GM21825 (cell line): ENCODE measurements around the gene SLC2A3.
"Not testable (repeated sequence)": the region's sequence is repeated elsewhere in the genome, so short reads cannot be mapped to it uniquely, and the experiment has no call there.

Experiments used
- ATAC-seq: cut with Tn5 transposase; IDR thresholded peaks from one replicate; pipeline ENCODE4 v1.9.1; 2021; ENCODE audit warnings: mild to moderate bottlenecking, moderate library complexity; ENCODE audit not compliant: unreplicated experiment

The SLC2A3 gene

DNA sequence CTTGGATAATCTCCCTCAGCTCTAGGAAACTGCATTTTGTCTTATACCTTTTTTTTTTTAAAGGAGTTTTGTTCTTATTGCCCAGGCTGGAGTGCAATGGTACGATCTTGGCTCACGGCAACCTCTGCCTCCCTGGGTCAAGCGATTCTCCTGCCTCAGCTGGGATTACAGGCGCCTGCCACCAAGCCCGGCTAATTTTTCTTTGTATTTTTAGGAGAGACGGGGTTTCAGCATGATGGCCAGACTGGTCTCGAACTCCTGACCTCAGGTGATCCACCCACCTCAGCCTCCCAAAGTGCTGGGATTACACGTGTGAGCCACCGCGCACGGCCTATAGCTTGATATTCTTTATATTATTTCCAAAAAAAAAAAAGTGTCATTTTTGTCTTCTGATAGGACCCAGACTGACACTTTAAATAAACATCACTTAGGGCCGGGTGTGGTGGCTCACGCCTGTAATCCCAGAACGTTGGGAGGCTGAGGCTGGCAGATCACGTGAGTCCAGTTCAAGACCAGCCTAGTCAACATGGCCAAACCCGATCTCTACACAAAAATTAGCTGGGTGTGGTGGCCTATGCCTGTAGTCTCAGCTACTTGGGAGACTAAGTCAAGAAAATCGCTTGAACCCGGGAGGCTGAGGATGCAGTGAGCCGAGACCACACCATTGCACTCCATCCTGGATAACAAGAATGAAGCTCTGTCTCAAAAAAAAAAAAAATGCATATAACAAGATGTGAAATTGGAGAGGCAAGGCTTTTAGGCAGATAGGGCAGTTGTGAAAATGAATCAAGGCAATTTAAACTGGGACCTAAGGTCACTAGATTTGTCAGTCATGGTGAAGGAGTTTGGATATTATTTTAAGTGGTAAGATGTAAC, 18.4 kb downstream of the SLC2A3 start:
- no peak for ATAC-seq

- ATAC-seq: no peak
Measured at GRCh38 chr12:7916936-7917335, 19.1 kb downstream of the SLC2A3 start.

DNA sequence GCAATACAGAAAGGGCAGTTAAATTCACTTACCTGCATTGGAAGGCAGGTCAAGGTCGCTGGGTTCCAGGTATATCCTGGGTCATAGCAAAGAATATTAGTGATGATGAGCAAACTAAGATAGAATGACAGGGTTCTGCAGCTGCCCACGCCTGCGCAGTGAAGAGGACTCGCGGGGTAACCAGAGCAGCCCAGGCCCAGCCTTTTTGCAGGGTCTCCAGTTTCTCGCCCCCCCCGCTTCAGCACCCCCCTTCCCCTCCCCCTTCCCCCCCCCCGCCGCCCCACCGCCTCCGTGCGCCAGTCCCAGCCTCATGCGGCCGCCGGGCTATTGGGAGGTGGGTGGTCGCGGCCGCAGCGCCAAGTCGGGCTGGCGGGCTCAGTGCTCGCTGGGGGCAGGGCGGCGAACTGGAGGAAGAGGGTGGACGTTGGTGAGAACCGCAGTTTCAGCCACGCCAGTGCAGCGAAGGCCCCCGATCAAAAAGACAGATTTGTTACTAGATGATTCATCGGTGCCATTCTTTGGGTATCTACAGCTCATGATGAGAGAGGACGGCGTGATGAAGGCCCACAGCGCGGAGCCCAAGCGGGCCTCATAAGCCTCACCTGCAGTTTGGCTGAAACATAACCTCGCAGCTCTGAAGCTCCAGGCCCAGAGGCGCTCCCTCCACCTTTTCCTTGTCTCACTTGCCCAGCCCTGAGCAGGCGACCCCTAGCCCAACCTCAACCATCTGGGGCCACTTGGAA, 20.2 kb downstream of the SLC2A3 start:
- ATAC-seq: no peak

GRCh38 chr12:7910106-7910505, 25.9 kb downstream of the SLC2A3 start:
- not testable (repeated sequence) for ATAC-seq

GRCh38 chr12:7907009-7907408, 29.0 kb downstream of the SLC2A3 start:
- no peak for ATAC-seq

- not testable (repeated sequence) for ATAC-seq
Measured at GRCh38 chr12:7906303-7906702, 29.7 kb downstream of the SLC2A3 start.

GRCh38 chr12:7905600-7906125, 30.3 kb downstream of the SLC2A3 start:
- not testable (repeated sequence) for ATAC-seq

DNA sequence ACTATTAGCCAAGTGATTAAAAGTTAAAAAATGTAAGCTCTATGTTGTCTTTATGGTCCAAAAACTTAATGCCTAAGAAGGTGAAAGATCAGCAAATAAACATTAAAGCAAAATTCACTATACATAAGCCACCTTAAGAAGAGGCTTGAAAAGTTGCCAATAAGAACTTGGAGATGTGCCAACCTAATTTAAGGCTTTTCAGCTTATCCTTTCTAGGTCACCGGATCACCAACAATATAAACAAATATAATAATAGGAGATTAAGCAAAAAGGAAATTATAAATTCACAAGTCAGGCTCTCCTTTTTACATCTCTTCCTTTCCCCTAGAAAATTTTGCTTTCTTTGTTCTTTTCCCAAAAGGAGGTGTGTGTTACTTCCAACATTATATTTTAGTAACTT, 30.9 kb downstream of the SLC2A3 start:
- ATAC-seq: no peak

- ATAC-seq: not testable (repeated sequence)
Measured at GRCh38 chr12:7902416-7902815, 33.6 kb downstream of the SLC2A3 start.

GRCh38 chr12:7899755-7900154, 36.2 kb downstream of the SLC2A3 start:
- no peak for ATAC-seq

- not testable (repeated sequence) for ATAC-seq
Measured at GRCh38 chr12:7896726-7897125, 39.3 kb downstream of the SLC2A3 start.

- ATAC-seq: no peak
Measured at GRCh38 chr12:7892186-7892980, 43.6 kb downstream of the SLC2A3 start.

DNA sequence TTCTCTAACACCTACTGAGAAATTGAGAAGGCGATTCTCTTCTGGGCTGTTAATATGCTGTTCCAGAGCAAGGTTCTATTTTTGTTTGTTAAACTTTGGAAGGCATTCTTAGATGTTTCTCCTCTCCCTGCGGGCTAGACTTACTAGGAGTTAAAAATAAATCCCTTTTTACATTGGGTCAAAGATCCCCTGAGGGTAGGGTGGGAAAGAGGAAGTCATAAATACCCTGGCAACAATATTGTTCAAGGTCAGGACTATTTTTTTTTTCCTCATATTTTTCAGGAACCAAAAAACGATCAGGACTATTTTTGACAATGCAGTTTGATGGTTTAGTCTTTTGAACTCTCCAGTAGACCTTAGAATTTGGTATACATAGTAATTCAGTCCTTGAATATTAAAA, 51.3 kb downstream of the SLC2A3 start:
- ATAC-seq: no peak

GRCh38 chr12:7881736-7882120, 54.3 kb downstream of the SLC2A3 start:
- not testable (repeated sequence) for ATAC-seq

GRCh38 chr12:7880952-7881735, 54.8 kb downstream of the SLC2A3 start:
- ATAC-seq: not testable (repeated sequence)

DNA sequence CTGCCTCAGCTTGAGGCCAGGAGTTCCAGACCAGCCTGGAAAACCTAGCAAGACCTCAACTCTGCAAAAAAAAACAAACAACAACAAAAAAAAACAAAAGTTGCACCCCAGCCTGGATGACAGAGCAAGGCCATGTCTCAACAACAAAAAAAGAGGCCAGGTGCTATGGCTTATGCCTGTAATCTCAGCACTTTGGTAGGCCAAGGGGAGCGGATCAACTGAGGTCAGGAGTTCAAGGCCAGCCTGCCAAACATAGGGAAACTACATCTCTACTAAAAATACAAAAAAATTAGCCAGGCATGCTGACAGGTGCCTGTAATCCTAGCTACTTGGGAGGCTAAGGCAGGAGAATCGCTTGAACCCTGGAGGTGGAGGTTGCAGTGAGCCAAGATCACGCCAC, 56.7 kb downstream of the SLC2A3 start:
- no peak for ATAC-seq

GRCh38 chr12:7877420-7877819, 58.6 kb downstream of the SLC2A3 start:
- ATAC-seq: no peak

- ATAC-seq: no peak
Measured at GRCh38 chr12:7872566-7873319, 63.2 kb downstream of the SLC2A3 start, which contains the start of gene SLC2A14. TSS of gene SLC2A14 (minus strand) at chr12:7872915. CDS start at chr12:7869880, 3,035 bp downstream.

GRCh38 chr12:7870335-7870734, 65.7 kb downstream of the SLC2A3 start:
- no peak for ATAC-seq
